Measurements from ENCODE around the gene PRM2.

PRM2 gene, protein sequence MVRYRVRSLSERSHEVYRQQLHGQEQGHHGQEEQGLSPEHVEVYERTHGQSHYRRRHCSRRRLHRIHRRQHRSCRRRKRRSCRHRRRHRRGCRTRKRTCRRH

DNA sequence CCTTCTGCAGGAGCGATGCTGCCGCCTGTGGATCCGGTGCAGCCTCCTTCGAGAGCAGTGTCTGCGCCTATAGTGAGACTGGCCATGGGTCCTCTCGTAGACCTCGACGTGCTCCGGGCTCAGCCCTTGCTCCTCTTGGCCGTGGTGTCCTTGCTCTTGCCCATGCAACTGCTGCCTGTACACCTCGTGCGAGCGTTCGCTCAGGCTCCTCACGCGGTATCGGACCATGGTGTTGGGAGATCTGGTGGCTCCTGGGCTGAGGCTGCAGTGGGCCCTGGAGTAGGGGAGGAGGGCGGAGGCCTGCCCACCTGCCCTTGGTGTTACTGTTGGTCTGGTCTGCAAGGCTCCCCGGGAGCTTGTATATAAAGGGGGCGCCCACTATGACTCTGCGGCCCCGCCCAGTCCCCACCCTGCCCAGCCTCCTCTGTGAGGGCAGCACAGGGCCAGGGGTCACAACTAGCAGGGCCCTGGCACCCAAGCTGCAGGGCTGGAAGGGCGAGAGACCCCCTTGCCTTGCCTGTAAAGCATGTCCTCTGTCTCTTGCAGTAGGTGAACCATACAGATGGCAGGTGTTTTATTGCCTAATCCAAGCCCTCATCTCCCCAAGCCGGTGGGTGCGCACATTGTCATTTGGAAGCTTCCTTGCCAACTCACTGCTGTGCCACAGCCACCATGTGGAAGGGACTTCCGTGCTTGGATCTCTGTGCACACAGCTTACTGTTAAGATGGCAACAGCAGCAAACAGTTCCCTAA lies at the start of gene PRM2:
PRM2 (minus strand) TSS at position 338 of the 753 bp plus-strand sequence; CDS start at position 228, 110 bp downstream.
- no peak for DNase-seq (ENCODE audit: low read depth)

DNA sequence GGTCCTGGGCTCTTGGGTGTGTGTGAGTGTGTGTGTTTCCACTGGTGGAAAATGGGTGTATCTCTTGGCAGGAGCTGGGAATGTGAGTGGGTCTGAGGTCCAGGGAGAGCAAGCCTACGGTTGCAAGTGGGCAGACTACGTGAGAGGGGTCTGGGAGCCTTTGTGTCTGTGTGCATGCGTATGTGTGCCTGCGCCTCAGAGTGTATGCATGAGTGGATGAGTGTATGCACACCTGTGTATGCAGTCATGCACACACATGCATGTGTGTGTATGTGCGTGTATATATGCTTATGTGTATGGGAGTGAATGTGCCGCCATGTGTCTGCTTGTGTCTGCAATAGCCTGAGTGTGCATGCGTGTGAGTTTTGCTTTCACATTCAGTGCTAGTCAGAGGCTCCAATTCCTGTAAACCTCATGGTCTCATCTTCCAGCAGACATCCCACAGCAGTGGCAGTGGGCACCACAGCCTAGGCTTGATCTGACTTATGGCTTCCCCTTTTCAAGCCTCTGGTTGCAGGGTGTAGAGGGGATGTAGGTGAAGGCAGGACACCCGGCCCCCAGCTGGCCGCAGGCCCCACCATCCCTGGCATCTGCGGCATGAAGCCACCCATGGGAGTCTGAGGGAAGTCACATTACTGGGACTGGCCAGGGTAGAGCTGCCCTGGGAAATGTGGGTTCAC lies 49.3 kb upstream of the PRM2 start:
- DNase-seq (ENCODE audit: low read depth), result no peak

DNA sequence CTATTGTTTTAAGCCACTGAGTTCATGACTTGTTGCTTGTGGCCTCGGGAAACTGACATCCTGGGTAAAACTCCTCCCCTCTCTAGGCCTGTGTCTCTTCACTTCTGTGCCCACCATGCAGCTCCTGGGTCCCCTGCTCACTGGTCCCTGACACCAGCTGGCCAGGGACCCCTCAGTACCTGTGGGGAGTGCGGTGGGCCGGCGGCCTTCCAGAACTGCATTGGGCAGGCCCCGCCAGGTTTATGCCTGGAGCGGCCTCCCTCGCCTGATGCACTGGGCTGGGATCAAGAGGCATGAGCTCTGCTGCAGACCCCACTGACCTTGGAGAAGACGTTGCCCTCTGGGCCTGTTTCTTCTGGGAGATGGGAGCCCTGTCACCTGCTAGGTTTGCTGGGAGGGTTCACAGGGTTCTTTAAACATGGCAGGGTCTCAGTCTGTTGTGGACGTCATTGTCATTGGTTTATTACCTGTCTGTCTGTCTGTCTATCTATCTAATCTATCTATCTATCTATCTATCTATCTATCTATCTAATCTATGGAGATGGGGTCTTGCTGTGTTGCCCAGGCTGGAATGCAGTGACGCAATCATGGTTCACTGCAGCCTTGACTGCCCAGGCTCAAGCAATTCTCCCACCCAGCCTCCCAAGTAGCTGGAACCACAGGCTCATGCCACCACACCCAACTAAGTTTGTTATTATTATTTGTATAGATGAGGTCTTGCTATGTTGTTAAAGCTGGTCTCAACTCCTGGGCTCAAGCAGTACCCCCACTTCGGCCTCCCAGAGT lies 47.5 kb upstream of the PRM2 start:
- DNase-seq (ENCODE audit: low read depth), result no peak

DNA sequence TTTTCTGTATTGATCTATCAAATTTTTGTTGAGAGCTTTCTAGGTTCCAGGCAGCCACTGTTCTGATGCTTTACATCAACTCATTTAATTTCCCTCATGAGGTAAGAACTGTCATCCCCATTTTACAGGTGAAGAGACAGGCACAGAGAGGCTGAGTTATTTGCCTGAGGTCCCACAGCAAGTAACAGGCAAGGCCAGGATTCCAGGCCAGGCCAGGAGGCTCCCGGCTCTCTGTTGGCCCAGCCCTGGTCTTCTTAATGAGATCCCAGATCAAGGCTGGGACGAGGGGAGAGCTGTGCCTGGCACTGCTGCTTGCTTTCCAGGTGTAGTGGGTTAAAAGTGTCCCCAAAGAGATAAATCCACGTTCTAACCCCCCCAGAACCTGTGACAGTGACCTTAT lies 46.5 kb upstream of the PRM2 start:
- no peak for DNase-seq (ENCODE audit: low read depth)

DNA sequence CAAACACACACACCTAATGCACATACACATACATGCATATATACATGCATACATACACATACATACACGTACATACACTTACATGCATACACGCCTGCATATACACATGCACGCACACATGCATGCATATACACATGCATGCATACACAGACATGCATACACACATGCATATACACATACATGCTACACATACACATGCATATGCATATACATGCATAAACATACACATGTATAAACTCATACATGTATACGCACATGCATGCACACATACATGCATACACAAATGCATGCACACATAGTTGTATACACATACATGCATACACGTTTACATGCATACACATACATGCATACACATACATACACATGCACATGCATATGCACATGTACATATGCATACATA lies 45.4 kb upstream of the PRM2 start:
- no peak for DNase-seq (ENCODE audit: low read depth)

DNA sequence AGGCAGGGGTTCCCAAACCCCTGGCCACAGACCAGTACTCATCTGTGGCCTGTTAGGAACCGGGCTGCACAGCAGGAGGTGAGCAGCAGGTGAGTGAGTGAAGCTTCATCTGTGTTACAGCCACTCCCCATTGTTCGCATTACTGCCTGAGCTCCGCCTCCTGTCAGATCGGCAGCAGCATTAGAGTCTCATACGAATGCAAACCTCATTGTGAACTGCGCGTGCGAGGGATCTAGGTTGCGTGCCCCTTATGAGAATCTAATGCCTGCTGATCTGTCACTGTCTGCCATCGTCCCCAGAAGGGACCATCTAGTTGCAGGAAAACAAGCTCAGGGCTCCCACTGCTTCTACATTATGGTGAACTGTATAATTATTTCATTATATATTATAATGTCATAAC lies 43.9 kb upstream of the PRM2 start:
- DNase-seq (ENCODE audit: low read depth), result no peak

DNA sequence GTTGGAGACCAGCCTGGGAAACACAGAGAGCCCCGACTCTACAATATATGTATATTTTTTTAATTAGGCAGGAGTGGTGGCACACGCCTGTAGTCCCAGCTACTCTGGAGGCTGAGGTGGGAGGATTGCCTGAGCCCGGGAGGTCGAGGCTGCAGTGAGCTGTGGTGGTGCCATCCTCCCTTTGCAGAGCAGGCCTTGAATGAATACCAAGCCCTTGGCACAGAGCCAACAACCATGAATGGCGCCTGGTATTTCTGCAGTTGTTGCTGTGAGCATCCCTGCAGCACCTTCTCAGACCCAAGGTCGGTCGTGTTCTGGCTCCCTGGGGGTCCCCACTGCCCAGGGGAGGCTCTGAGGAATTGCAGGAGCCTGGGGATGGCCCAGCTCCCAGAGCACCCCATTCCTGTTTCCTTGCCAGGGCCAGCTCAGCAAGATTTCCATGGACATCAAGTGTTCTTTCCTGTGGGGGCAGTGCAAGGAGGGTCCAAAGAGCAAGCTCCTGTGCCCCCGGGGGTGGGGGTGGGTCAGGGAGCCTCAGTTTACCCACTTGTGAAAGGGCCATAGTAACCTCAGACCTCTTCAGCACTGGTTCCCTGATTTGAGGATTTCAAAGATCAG lies 43.4 kb upstream of the PRM2 start:
- DNase-seq (ENCODE audit: low read depth), result no peak

DNA sequence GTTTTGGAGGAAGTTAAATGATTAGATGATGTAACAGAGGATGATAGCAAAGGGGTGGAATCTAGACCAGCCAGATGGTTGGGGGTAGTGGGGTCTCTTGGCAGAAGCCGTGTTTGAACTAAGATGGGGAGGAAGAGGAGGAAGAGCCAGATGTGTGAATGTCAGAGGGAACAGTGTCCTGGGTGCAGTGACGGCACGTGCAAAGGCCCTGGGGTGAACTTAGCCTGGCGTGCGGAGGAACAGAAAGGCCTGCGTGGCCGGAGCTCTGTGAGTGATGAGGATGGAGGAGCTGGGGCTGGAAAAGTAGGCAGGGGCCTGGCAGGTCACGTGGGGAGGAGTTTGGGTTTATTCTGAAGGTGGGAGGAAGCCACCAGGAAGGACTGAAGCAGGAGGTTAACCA lies 42.5 kb upstream of the PRM2 start:
- DNase-seq (ENCODE audit: low read depth), result no peak

DNA sequence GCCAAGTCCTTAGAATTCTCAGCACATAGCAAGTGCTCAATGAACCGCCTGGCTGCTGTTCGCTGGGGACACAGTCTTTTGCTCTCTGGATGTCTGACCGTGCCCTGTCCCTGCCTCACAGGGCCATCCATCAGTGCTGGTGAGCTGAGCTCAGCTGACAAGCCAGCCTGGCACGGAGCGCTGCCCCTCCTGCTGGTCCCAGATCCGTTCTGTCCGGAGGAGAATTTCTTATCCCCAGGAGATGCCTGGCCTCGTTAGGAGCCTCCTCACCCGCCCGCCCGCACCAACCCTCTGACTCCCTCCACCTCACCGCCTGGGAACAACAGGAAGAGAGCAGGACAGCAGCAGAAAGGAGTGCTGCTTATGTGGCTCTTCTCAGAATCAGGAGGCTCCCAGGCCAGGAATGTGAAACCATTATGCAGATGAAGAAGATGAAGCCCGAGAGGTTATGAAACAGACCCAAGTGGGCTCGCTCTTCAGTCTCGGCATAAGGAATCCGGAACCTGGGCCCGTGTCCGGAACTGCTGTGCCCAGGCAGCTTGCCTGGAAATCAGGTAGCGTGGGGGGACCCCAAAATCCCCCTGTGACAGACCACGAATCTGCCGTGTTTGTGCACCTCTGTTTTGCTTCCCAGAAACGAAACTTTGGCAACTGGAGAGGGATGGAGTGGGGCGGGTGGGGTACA lies 40.2 kb upstream of the PRM2 start:
- DNase-seq (ENCODE audit: low read depth), result no peak

DNA sequence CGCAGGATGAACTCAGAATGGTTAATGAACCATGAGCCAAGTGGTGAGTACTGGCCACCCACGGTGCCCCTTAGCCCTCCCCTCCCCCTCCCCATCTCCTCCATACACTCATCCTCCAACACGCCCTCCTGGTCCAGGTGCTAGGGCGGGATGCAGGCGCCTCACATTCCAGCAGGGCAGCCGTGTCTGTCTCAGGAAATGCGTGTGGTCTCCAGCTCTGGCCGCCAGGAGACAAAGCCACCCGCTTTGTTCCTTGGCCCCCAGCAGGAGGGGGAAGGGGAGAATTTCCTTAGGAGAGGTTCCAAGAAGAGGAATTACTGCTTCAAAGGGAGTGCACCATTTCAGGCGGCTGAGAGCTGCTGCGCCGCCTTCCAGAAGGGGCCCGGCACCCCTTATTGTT lies 39.2 kb upstream of the PRM2 start:
- DNase-seq (ENCODE audit: low read depth), result no peak

DNA sequence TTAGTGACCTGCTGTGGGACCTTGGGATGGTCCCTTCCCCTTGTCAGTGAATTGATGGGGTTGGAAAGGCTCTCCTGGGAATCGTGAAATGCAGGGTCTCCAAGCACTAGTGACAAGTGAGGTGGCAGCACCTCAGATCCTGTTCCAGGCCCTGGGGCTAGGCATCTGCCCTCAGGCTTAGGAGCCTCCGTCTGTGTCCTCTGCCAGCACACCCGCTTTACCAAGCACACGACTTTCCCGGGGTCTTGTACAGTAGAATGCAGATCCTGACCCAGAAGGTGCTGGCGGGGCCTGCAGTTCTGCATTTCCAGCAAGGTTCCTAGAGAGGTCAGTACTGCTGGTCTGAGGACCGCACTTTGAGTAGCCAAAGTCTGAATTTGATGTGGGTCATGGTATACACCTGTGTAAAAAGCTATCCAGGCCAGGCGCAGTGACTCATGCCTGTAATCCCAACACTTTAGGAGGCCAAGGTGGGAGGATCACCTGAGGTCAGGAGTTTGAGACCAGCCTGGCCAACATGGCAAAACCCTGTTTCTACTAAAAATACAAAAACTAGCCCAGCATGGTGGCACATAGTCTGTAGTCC lies 38.1 kb upstream of the PRM2 start:
- DNase-seq (ENCODE audit: low read depth), result no peak

DNA sequence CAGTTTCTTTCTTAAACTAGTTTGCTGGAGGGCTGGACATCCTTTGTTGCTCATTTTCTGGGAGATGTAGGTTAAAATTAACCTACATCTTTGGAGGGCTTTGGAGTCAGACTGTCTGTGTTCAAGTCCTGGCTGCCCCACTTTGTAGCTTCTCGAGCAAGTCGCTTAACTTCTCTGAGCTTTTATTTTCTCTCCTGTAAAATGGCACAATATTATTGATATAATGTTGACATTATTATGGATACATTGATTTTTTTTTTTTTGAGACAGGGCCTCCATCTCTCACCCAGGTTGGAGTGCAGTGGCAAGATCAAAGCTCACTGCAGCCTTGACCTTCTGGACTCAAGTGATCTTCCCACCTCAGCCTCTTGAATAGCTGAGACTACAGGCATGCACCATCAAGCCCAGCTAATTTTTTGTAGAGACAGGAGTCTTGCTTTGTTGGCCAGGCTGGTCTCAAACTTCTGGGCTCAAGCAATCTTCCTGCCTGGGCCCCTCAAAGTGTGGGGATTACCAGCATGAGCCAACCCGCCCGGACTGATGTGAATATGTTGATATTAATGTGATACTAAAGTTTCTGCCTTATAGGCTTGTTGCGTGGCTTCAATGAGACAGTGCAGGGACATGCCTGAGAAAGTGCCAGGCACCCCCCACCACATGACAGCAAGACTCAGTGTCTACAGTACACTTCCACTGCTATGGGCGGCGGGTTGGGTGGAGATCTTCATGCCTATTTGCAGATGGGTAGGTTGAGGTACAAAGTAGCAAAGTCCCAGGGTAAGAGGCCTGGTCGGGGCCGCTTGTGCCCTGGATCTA lies 37.4 kb upstream of the PRM2 start:
- no peak for DNase-seq (ENCODE audit: low read depth)

DNA sequence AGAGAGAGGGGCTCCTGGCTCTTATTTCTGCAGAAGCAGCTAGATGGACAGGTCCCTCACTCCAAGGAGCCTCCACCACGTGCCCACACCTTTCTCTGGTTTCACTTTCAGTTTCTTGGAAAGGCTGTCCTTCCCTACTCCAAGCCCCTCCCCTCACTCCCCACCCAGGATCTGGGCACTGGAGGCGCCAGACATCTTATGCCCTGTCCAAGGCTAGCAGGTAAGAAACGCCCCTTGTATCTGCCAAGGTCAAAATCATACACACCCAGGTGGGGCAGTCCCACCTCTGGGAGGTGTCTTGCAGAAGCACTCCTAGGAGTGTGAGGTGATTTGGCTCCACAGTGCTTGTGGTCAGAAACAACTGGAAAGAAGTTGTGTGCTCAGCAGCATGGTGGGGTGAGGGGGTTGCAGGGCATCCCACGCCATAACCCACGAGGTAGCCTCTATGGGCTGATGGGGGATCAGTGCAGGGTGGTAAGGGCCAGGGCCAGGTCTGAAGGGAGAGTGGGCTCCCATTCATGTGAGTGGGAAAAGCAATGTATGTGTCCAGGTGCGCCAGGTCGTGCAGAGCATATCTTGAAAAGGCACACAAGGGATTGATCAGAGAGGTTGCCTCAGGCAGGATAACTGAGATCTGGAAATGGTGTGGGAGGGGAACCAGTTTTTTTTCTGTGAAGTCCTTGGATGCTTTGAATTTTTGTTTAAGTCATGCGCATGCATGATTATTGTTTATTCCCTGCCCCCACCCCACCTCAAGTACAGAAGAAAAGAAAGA lies 36.6 kb upstream of the PRM2 start:
- no peak for DNase-seq (ENCODE audit: low read depth)

DNA sequence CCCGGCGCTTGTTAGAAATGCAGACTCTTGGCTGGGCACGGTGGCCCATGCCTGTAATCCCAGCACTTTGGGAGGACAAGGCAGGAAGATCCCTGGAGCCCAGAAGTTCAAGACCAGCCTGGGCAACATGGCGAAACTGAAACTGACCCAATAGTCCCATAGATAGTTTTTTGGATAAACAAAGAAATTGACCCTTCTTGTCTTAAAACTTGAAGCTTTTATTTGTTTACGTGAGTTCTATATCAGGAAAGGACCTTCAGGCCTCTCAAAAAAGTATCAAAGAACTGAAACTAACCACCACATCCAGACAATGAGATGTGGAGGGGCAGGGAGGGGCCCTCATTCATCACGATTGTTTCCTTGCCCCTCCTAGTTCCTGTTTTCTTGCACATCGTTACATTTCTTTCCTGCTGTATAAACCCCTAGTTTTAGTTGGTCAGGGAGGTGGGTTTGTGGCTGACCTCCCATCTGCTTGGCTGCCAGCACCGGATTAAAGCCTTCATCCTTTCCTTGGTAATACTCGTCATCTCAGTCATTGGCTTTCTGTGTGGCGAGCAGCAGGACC lies 34.8 kb upstream of the PRM2 start:
- no peak for DNase-seq (ENCODE audit: low read depth)

DNA sequence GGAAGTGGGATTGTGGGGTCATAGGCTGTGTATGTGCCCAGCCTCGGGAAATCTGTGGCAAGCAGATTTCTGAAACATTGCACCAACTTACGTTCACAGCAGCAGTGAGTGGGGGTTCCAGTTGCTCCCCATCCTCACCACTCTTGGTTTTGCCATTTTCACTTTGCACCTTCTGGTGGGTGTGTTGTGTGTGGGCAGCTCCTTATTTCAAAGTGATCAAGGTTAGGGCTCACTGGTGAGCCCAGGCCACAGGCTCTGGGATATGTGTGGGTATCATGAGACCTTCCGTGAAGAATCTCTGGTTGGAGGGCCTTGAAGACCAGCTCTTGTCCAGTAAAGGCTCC lies 34.3 kb upstream of the PRM2 start:
- no peak for DNase-seq (ENCODE audit: low read depth)

DNA sequence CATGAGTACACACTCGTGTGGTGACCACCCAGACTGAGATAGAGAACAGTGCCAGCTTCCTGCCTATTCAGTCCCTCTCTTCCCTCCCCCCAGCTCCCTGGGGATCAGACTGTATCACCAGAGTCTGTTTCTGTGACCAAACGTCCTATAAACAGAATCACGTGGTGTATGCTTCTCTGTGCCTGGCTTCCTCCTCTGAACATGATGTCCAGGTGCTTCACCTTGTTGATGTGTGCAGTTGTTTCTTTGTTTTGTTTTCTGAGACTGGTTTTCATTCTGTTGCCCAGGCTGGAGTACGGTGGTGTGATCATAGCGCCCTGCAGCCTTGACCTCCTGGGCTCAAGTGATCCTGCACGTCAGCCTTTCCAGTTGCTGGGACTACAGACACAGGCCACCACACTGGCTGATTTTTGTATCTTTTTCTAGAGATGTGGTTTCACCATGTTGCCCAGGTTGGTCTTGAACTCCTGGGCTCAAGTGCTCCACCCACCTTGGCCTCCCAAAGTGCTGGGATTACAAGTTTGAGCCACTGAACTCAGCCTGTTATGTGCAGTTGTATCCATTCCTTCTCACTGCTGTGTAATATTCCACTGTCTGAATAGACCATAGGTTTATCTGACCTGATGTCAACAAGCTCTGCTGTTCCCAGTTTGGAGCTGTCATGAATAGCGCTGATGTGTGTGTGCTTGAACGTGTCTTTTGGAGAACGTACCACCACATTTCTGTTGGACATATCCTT lies 33.8 kb upstream of the PRM2 start:
- DNase-seq (ENCODE audit: low read depth), result no peak

DNA sequence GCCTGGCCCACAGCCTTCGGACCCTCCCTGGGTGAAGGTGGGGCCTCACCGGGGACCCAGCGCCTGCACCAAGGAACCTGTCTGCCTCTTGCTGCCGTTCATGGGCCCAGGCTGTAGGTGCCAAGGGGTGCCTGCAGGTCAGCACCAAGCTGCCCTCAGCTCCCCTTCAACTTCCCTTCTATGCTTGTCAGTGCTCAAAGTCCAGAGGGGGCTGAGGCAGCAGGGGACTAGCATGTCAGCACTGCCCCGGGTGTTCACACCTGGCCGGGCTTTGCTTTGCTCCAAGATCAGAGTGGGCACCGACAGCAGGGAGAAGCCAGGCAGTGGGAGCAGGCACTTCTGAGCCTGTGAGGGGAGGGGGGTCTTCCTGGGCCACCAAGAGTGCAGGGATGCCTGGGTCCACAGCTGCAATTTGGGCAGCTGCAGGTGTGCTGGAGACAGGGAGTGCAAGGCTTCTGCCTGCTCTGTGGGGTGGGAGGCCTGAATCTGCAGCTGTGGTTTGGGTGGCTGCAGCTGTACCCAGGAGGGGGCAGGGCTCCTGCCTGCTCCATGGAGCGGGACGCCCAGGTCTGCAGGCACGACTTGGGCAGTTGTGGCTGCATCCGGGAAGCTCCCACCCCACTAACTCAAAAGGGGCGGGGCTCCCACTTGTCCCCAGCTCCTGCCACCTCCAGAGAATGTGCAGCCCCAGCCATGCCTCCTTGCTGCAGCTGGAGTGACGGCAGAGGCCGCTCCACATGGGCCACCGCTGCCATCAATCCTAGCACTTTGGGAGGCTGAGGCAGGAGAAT lies 32.4 kb upstream of the PRM2 start:
- DNase-seq (ENCODE audit: low read depth), result no peak
